Common myeloid progenitor, CD34-positive (primary cell): ENCODE measurements around the gene TNFSF15.

Experiments used
- CTCF ChIA-PET: fragments of 350-600 bp; sonication (Branson Sonifier 250); formaldehyde crosslinking; loops from one replicate; lab custom pipeline; 2021; ENCODE audit warnings: antibody characterized with exemption; lab: Charles Lee
- POLR2A ChIA-PET: fragments of 350-600 bp; sonication (Branson Sonifier 250); formaldehyde crosslinking; loops from one replicate; lab custom pipeline; 2021; ENCODE audit warnings: antibody characterized with exemption; lab: Charles Lee
- DNase-seq, 3 donors: peaks; one replicate each; pipeline versions ENCODE4 v3.0.0 to v3.0.0-alpha.2; 2013
- H3K27ac ChIP-seq, 2 experiments: 1 replicate in 1 of 2; 2 replicates in 1 of 2; pipeline ENCODE4 v1.7.0; 2013; ENCODE audit warnings: inconsistent platforms in 2 of 2, low read length in 2 of 2, mild to moderate bottlenecking in 2 of 2, low read depth in 1 of 2, moderate library complexity in 1 of 2; ENCODE audit not compliant: severe bottlenecking in 2 of 2, insufficient read depth in 1 of 2, poor library complexity in 1 of 2
- H3K27me3 ChIP-seq, 5 experiments: replicated peaks in 2 of 5; 1 replicate in 3 of 5; 2 replicates in 2 of 5; pipeline versions ENCODE4 v1.6.1 to v1.7.0; 2013; ENCODE audit warnings: low read length in 4 of 5, mild to moderate bottlenecking in 2 of 5, moderate library complexity in 2 of 5, inconsistent platforms in 1 of 5; ENCODE audit not compliant: insufficient read depth in 5 of 5, control insufficient read depth in 4 of 5
- H3K36me3 ChIP-seq, 4 experiments: 1 replicate in 2 of 4; 2 replicates in 2 of 4; pipeline versions ENCODE4 v1.6.1 to v1.7.0; 2013; ENCODE audit warnings: low read length in 3 of 4, control low read depth in 1 of 4, mild to moderate bottlenecking in 1 of 4; ENCODE audit not compliant: control insufficient read depth in 4 of 4, insufficient read depth in 4 of 4
- H3K4me1 ChIP-seq, 4 experiments: 1 replicate in 3 of 4; 2 replicates in 1 of 4; pipeline versions ENCODE4 v1.6.1 to v1.7.1; 2013; ENCODE audit warnings: low read length in 3 of 4, mild to moderate bottlenecking in 3 of 4, control low read depth in 1 of 4, inconsistent platforms in 1 of 4, moderate library complexity in 1 of 4; ENCODE audit not compliant: control insufficient read depth in 4 of 4, insufficient read depth in 4 of 4; ENCODE audit errors: control extremely low read depth in 1 of 4
- H3K4me3 ChIP-seq, 7 experiments: 1 replicate in 4 of 7; 2 replicates in 3 of 7; pipeline versions ENCODE4 v1.5.1 to v1.7.0; 2013; ENCODE audit warnings: mild to moderate bottlenecking in 7 of 7, low read length in 6 of 7, moderate library complexity in 6 of 7, inconsistent platforms in 2 of 7, low read depth in 2 of 7, control low read depth in 1 of 7; ENCODE audit not compliant: insufficient read depth in 4 of 7, control insufficient read depth in 1 of 7; ENCODE audit errors: extremely low read depth in 1 of 7
- H3K9me3 ChIP-seq, 5 experiments: 1 replicate in 4 of 5; 2 replicates in 1 of 5; pipeline versions ENCODE4 v1.6.1 to v1.7.1; 2013; ENCODE audit warnings: low read length in 4 of 5, mild to moderate bottlenecking in 2 of 5, inconsistent platforms in 1 of 5, low read depth in 1 of 5, moderate library complexity in 1 of 5; ENCODE audit not compliant: control insufficient read depth in 4 of 5, insufficient read depth in 2 of 5; ENCODE audit errors: control extremely low read depth in 1 of 5
- WGBS: methylation state at CpG from one replicate; pipeline ENCODE4 v1.1.5; 2013; ENCODE audit not compliant: insufficient coverage; 5-methylcytosine and 5-hydroxymethylcytosine counted together

Gene TNFSF15

DNA sequence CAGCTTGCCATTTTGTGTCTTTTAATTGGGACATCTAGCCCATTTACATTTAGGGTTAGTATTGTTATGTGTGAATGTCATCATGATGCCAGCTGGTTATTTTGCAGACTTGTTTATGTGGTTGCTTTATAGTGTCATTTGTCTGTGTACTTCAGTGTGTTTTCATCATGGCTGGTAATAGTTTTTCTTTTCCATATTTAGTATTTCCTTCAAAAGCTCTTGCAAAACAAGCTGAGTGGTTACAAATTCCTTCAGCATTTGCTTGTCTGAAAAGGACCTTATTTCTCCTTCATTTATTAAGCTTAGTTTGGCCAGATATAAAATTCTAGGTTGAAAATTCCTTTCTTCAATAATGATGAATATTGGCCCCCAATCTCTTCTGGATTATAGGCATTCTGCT is 28.5 kb upstream of the TNFSF15 start:
- ChIA-PET POLR2A (no interaction called here), CTCF (no interaction called here)
- DNase-seq, result no peak

GRCh38 chr9:114830546-114830945 is 24.7 kb upstream of the TNFSF15 start:
- CTCF ChIA-PET, result interaction anchor here (1.2 kb wide), 1 partner anchor 11 kb away, joined by 3 read pairs; no protein-coding TSS in a partner anchor
- Histone ChIP-seq H3K4me3 (no peak overlapping the region), H3K27me3 (peaks cover 0 to 1% (median 0%) of the 10 kb centered on the region in 5 experiments), H3K27ac (no peak overlapping the region), H3K36me3 (no peaks in the 10 kb centered on the region), H3K4me1 (no peaks in the 10 kb centered on the region), H3K9me3 (peaks cover 0 to 2% (median 0%) of the 10 kb centered on the region in 5 experiments)
- DNase-seq, result no peak
- WGBS, result 88% methylated on average over 1 of the region's 1 CpG
- POLR2A ChIA-PET, result no interaction called here

More for the DNA sequence above, 28.5 kb upstream of the TNFSF15 start:
- no peaks in the 10 kb centered on the region for H3K27me3 ChIP-seq
- no peaks in the 10 kb centered on the region for H3K4me1 ChIP-seq
- H3K4me3 ChIP-seq, result no peak overlapping the region
- H3K36me3 ChIP-seq, result no peaks in the 10 kb centered on the region
- peaks cover 0 to 6% (median 2%) of the 10 kb centered on the region in 5 experiments for H3K9me3 ChIP-seq
- no peak overlapping the region for H3K27ac ChIP-seq

GRCh38 chr9:114829574-114830440 is 24.0 kb upstream of the TNFSF15 start:
- H3K4me3 ChIP-seq, result no peak overlapping the region
- 100% methylated on average over 1 of the region's 3 CpGs for WGBS
- no peak overlapping the region for H3K27ac ChIP-seq
- H3K4me1 ChIP-seq, result no peaks in the 10 kb centered on the region
- peaks cover 0 to 1% (median 0%) of the 10 kb centered on the region in 5 experiments for H3K27me3 ChIP-seq
- no peak for DNase-seq
- POLR2A ChIA-PET, result no interaction called here
- H3K36me3 ChIP-seq, result no peaks in the 10 kb centered on the region
- CTCF ChIA-PET, result interaction anchor here (1.2 kb wide), 1 partner anchor 10 kb away, joined by 3 read pairs; no protein-coding TSS in a partner anchor
- H3K9me3 ChIP-seq, result no peaks in the 10 kb centered on the region

DNA sequence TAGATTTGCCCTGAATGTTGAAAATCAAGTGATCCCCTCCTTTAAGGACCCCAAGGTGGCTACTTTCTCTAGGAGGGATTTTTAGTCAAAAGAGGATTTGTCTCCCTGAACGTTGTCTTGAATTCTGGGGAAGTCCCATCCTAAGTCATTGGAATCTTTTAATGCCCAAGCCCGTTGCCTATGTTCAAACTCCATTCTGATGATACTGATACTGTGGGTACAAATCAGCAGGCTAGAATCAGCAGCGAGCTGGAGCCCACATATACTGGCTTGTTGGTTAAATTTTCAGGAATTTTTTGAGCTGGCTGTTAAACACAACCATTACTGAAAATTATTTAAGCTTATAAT is 22.4 kb upstream of the TNFSF15 start:
- Histone ChIP-seq H3K4me1 (no peaks in the 10 kb centered on the region), H3K27me3 (peaks cover 0 to 1% (median 0%) of the 10 kb centered on the region in 5 experiments), H3K4me3 (no peak overlapping the region), H3K9me3 (no peaks in the 10 kb centered on the region), H3K27ac (no peak overlapping the region), H3K36me3 (no peaks in the 10 kb centered on the region)
- 92% methylated on average over 2 of the region's 3 CpGs for WGBS
- POLR2A ChIA-PET, result no interaction called here
- CTCF ChIA-PET, result no interaction called here
- DNase-seq, result no peak

DNA sequence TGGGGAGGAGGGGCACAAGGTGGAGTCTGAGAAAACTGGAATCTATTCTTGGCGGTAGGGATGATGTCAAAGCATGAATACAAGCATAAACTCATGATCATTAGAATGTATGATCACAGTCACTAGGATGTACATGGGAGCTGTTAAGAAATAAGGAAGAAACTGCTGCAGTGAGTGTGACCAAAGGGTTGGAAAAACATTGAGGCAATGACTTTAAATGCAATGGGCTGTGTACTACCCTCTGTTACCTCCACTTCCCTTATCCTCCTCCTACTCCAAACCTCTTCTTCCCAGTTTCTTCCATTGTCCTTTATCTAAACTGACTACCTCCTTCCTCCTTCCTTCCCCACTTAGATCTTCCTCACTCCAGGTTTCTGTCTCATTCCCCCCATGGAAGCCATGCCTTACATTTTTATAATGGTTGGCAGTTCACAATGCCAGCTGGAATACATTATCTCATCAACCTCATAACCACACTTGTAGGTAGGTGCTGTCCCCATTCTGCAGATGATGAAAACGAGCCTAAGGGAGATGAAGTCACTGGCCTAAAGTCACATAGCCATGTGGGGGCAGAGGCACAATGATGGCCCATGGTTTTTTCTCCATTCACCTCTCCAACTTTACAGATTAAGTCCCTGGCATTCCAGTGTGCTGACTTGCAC is 21.9 kb upstream of the TNFSF15 start:
- 71% methylated on average over 1 of the region's 2 CpGs for WGBS
- Histone ChIP-seq H3K9me3 (no peaks in the 10 kb centered on the region), H3K27me3 (peaks cover 0 to 1% (median 0%) of the 10 kb centered on the region in 5 experiments), H3K4me1 (no peaks in the 10 kb centered on the region), H3K4me3 (no peak overlapping the region), H3K36me3 (no peaks in the 10 kb centered on the region), H3K27ac (no peak overlapping the region)
- ChIA-PET CTCF (interaction anchor here (1.0 kb wide), 1 partner anchor 678 kb away, joined by 3 read pairs; no protein-coding TSS in a partner anchor), POLR2A (no interaction called here)
- no peak for DNase-seq

- Histone ChIP-seq H3K4me3 (no peak overlapping the region), H3K27me3 (peaks cover 0 to 1% (median 0%) of the 10 kb centered on the region in 5 experiments), H3K36me3 (no peaks in the 10 kb centered on the region), H3K4me1 (no peaks in the 10 kb centered on the region), H3K27ac (no peak overlapping the region), H3K9me3 (no peaks in the 10 kb centered on the region)
- 100% methylated on average over 3 of the region's 3 CpGs for WGBS
- ChIA-PET CTCF (no interaction called here), POLR2A (no interaction called here)
- no peak for DNase-seq
Observed at GRCh38 chr9:114826431-114826830, 20.6 kb upstream of the TNFSF15 start.
